Gastrocnemius medialis (tissue), 4 donors: Measurements from ENCODE around the gene ADGRV1.

ENCODE experiments used
- CTCF ChIP-seq, 5 experiments: fragments of 450-650 bp in 3 of 5; fragments of 200-600 bp in 2 of 5; sonication (generic) in 2 of 5; IDR thresholded peaks in 4 of 5; conservative IDR thresholded peaks in 1 of 5; 1 replicate in 4 of 5; 2 replicates in 1 of 5; pipeline ENCODE4 v1.5.1; 2016 to 2019; ENCODE audit warnings: antibody characterized with exemption in 5 of 5, mild to moderate bottlenecking in 3 of 5, moderate library complexity in 3 of 5
- POLR2A ChIP-seq, 2 donors: fragments of 450-650 bp; IDR thresholded peaks; one replicate each; pipeline ENCODE4 v1.6.1; 2017; ENCODE audit warnings: antibody characterized with exemption in 2 of 2, mild to moderate bottlenecking in 2 of 2, moderate library complexity in 2 of 2

GRCh38 chr5:91030521-91031401, 472.2 kb downstream of the ADGRV1 start:
- no peak for TF ChIP-seq CTCF (IDR thresholded peaks at IDR 0.05 in 4 of 5, conservative IDR thresholded peaks at IDR 0.05 in 1 of 5)
- TF ChIP-seq POLR2A (IDR thresholded peaks at IDR 0.05): no peak
